CD8-positive, alpha-beta memory T cell (primary cell): ENCODE measurements around the gene CHPF2. TPM values are rescaled to one million over a fixed set of nuclear protein-coding genes. Genes with fewer than 3 reads are reported as not detected.

Experiments
- CTCF ChIA-PET: fragments of 350-600 bp; sonication (Branson Sonifier 250); formaldehyde crosslinking; loops from one replicate; lab custom pipeline; 2021; ENCODE audit warnings: antibody characterized with exemption; lab: Charles Lee
- POLR2A ChIA-PET: fragments of 350-600 bp; sonication (Branson Sonifier 250); formaldehyde crosslinking; loops from one replicate; lab custom pipeline; 2021; ENCODE audit warnings: antibody characterized with exemption; lab: Charles Lee
- DNase-seq, 5 donors: peaks; one replicate each; pipeline versions ENCODE4 v3.0.0 to v3.0.0-alpha.2; 2020 to 2022; ENCODE audit warnings: mixed read lengths in 1 of 5
- H3K27ac ChIP-seq: one replicate; pipeline ENCODE4 v1.7.0; 2013; ENCODE audit warnings: low read depth, mild to moderate bottlenecking, low read length, moderate library complexity
- H3K27me3 ChIP-seq: 2 replicates; pipeline ENCODE4 v1.7.0; 2013; ENCODE audit warnings: low read length, mild to moderate bottlenecking; ENCODE audit not compliant: insufficient read depth, poor library complexity, severe bottlenecking
- H3K36me3 ChIP-seq: 2 replicates; pipeline ENCODE4 v1.7.0; 2013; ENCODE audit warnings: mild to moderate bottlenecking, low read length, moderate library complexity; ENCODE audit not compliant: insufficient read depth
- H3K4me1 ChIP-seq: 2 replicates; pipeline ENCODE4 v1.7.0; 2013; ENCODE audit warnings: mild to moderate bottlenecking, low read length, moderate library complexity; ENCODE audit not compliant: insufficient read depth
- H3K4me3 ChIP-seq: 2 replicates; pipeline ENCODE4 v1.7.0; 2013; ENCODE audit warnings: mild to moderate bottlenecking, low read length
- H3K9me3 ChIP-seq: 2 replicates; pipeline ENCODE4 v1.7.0; 2013; ENCODE audit warnings: mild to moderate bottlenecking, low read length
- H3K27ac Mint-ChIP-seq, 8 donors: one replicate each; pipeline ENCODE4 v1.8.0; 2020 to 2021; ENCODE audit warnings: mixed read lengths in 8 of 8, mild to moderate bottlenecking in 6 of 8, inconsistent platforms in 3 of 8, moderate library complexity in 3 of 8
- H3K27me3 Mint-ChIP-seq, 2 donors: one replicate each; pipeline ENCODE4 v1.8.0; 2020 to 2021; ENCODE audit warnings: mixed read lengths in 2 of 2, mild to moderate bottlenecking in 1 of 2, moderate library complexity in 1 of 2
- H3K36me3 Mint-ChIP-seq, 3 donors: one replicate each; pipeline ENCODE4 v1.8.0; 2020 to 2021; ENCODE audit warnings: mixed read lengths in 3 of 3, inconsistent platforms in 1 of 3, mild to moderate bottlenecking in 1 of 3
- H3K4me1 Mint-ChIP-seq, 3 donors: one replicate each; pipeline ENCODE4 v1.8.0; 2020 to 2021; ENCODE audit warnings: mixed read lengths in 3 of 3, inconsistent platforms in 1 of 3, mild to moderate bottlenecking in 1 of 3
- H3K4me3 Mint-ChIP-seq, 7 donors: one replicate each; pipeline ENCODE4 v1.8.0; 2020 to 2021; ENCODE audit warnings: mixed read lengths in 7 of 7, mild to moderate bottlenecking in 6 of 7, moderate library complexity in 4 of 7, inconsistent platforms in 2 of 7
- H3K9me3 Mint-ChIP-seq, 5 donors: one replicate each; pipeline ENCODE4 v1.8.0; 2020 to 2022; ENCODE audit warnings: mixed read lengths in 5 of 5, mild to moderate bottlenecking in 3 of 5, moderate library complexity in 2 of 5, inconsistent platforms in 1 of 5
- polyA plus RNA-seq: library from polyadenylated mRNA; unstranded; fragments of 300-500 nt; fragmentation: Illumina TruSeq; gene quantifications from one replicate; pipeline ENCODE4 v1.2.3, GENCODE V29; 2021
- total RNA-seq, 2 experiments: library from RNA; stranded (reverse); gene quantifications; one replicate each; pipeline ENCODE4 v1.2.3, GENCODE V29; 2021

Gene CHPF2
- total and polyA plus RNA-seq, 3 experiments from 2014 or later, result 31.3 to 37.0 (median 36.6) TPM

DNA sequence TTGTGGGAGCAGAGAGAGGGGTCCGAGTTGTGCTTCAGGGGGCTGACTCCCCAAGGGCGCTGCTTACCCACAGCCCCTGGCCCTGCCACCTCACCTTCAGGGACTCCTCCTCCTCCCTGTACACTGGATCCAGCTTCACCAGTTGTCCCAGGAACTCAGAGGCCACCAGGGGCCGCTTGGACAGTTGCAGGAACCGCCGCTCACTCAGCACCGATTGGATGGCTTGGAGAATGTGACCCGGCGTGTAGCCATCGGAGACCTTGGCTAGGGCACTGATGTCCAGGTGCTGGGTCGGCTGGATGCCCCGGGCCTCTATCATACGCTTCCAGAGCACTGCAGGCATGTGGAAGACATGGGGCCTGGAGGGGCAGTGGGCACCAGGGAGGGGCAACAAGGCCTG, 40.7 kb upstream of the CHPF2 start:
- Mint-ChIP-seq H3K9me3 (no peaks in the 10 kb centered on the region), H3K4me1 (peaks cover 9 to 11% (median 10%) of the 10 kb centered on the region in 3 donors), H3K36me3 (no peaks in the 10 kb centered on the region), H3K27me3 (peaks cover 0 to 1% of the 10 kb centered on the region in 2 donors), H3K4me3 (no peak overlapping the region), H3K27ac (no peak overlapping the region)
- DNase-seq, result no peak
- POLR2A ChIA-PET, result no interaction called here
- Histone ChIP-seq H3K9me3 (no peaks in the 10 kb centered on the region), H3K4me1 (no peaks in the 10 kb centered on the region), H3K36me3 (no peaks in the 10 kb centered on the region), H3K27ac (no peak overlapping the region), H3K27me3 (peaks cover 9% of the 10 kb centered on the region), H3K4me3 (no peak overlapping the region)
- CTCF ChIA-PET, result no interaction called here

DNA sequence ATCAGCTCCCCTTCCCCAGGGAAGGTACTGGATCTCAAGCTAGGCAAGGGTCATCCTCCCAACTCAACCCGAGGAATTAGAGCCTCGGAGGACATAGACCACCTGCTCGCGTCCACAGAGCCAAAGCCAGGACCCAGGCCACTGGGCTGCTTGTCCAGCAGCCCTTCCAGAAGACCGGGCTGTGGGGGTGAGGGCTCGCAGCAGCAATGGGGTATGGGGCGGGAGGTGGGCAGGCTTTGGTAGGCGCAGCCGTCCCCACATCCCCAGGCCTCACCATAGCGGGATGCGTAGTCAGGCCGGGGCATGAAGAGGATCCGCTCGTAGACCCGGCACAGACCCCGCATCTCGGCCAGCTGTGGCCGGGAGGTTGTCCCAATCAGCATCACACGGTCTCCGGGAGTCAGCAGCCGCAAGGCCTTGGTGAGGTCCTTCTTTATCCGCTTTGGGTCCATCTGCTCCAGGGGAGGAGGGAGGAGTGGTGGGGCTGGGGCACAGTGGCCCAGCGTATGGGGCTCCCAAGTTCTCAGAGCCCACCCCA, 40.2 kb upstream of the CHPF2 start:
- peaks cover 9% of the 10 kb centered on the region for H3K27me3 ChIP-seq
- no peaks in the 10 kb centered on the region for H3K9me3 Mint-ChIP-seq
- H3K4me3 ChIP-seq, result no peak overlapping the region
- no peak overlapping the region for H3K4me3 Mint-ChIP-seq
- H3K27ac Mint-ChIP-seq, result no peak overlapping the region
- POLR2A ChIA-PET, result no interaction called here
- no peaks in the 10 kb centered on the region for H3K4me1 ChIP-seq
- no peak overlapping the region for H3K27ac ChIP-seq
- peaks cover 9 to 11% (median 10%) of the 10 kb centered on the region in 3 donors for H3K4me1 Mint-ChIP-seq
- no peaks in the 10 kb centered on the region for H3K36me3 ChIP-seq
- DNase-seq, result no peak
- CTCF ChIA-PET, result no interaction called here
- peaks cover 0 to 1% of the 10 kb centered on the region in 2 donors for H3K27me3 Mint-ChIP-seq
- H3K9me3 ChIP-seq, result no peaks in the 10 kb centered on the region
- no peaks in the 10 kb centered on the region for H3K36me3 Mint-ChIP-seq

DNA sequence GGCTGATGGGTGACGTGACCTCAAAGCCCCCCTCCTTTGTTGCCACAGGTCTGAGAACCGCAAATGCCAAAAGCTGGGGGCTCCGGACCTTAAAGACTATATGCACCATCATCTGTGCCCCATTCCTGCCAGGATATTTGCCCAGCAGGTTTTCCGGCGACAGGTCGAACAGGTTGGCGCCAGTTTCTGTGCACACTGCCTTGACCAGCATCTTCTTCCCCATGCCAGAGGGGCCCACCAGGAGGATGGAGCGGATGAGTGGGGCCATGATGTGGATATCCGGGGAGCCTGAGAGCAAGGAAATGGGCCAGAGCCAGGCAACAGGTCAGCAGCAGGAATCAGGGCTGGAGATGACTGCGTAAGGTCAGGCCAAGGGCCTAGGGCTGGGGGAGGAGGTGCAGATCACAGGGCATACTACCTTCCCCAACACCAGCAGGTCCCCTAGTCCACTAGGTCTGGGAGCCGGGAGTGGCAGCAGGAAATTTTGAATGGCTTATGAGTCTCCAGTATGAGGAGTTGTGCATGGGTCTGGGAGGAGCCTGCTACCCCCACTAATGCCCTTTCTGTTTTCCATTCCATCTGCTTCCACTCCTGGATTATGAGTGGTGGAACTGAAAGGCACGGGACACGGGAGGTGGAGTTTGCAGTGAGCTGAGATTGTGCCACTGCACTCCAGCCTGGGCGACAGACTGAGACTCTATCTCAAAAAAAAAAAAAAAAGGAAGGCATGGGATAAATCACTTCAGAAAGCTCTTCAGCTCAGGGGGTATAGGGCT, 38.9 kb upstream of the CHPF2 start:
- Histone ChIP-seq H3K36me3 (no peaks in the 10 kb centered on the region), H3K4me1 (no peaks in the 10 kb centered on the region), H3K9me3 (no peaks in the 10 kb centered on the region), H3K27ac (no peak overlapping the region), H3K4me3 (no peak overlapping the region), H3K27me3 (peaks cover 9% of the 10 kb centered on the region)
- DNase-seq, result no peak
- H3K27ac Mint-ChIP-seq, result peak overlapping the region in 1 of 8 donors; percentile 87
- POLR2A ChIA-PET, result no interaction called here
- H3K4me3 Mint-ChIP-seq, result peak overlapping the region in 1 of 7 donors; percentile 16
- CTCF ChIA-PET, result no interaction called here
- H3K9me3 Mint-ChIP-seq, result no peaks in the 10 kb centered on the region
- H3K27me3 Mint-ChIP-seq, result peaks cover 0 to 1% of the 10 kb centered on the region in 2 donors
- H3K4me1 Mint-ChIP-seq, result peaks cover 9 to 11% (median 10%) of the 10 kb centered on the region in 3 donors
- H3K36me3 Mint-ChIP-seq, result no peaks in the 10 kb centered on the region

DNA sequence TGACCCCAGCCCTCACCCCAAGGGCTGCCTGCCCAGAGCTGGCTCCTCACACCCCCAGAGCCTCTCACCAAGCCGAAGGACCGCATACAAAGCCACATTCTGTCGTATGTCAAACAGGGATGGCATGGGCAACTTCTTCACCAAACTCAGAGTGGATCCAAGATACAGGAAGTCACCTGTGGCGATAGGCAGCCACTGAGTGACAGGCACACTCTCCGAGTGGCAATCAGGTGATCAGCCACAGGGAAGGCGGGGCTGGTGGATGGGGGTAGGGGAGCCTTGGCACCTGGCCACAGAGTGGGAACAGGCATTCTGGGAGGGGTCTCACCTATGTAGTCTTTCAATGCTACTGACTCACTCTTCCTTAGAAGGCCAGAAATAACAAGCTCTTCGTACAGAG, 38.1 kb upstream of the CHPF2 start:
- no peaks in the 10 kb centered on the region for H3K9me3 Mint-ChIP-seq
- no peaks in the 10 kb centered on the region for H3K9me3 ChIP-seq

DNA sequence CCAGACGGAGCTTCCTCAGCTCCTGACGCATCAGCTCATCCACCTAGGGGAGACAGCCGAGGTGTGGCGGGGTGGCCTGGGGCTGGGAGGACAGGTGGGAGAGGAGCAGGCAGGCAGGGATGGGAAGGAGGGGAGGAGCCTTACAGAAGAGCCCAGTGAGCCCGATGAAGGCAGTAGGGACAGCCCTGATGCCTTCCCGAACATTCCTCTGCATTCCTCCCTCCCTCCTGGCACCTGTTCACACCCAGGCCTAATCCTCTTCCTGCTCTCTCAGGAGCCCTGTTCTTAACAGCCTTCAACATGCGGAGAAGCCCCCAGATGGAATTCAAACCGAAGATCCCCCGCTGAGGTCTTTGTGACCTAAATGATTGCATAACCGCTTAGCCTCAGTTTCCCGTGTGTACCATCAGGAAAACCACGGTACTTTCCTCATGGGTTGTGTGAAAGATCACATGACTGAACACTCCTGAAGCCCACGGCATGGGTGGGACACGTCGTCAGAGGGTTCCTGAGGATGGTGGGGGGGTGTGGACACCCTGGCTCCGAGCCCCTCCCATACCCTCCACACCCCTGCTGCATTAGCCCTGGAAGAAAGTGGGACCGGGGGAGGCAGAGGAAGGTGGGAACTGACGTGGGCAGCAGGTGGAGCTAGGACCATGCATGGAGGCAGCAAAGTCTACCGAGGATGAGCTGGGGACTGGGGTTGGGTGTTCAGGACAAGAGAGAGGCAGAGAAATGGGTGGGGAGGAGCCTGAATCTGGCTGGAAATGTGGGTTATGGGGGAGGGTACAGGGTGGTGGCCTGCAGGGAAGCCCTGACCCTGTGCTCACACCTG, 36.5 kb upstream of the CHPF2 start:
- no peak overlapping the region for H3K4me3 Mint-ChIP-seq
- peaks cover 3% of the 10 kb centered on the region in 2 donors for H3K27me3 Mint-ChIP-seq
- H3K9me3 ChIP-seq, result no peaks in the 10 kb centered on the region
- DNase-seq, result no peak
- no peaks in the 10 kb centered on the region for H3K36me3 Mint-ChIP-seq
- ChIA-PET CTCF (interaction anchor here (1.0 kb wide), 1 partner anchor 108 kb away, joined by 4 read pairs; no protein-coding TSS in a partner anchor), POLR2A (no interaction called here)
- no peaks in the 10 kb centered on the region for H3K9me3 Mint-ChIP-seq
- H3K4me1 Mint-ChIP-seq, result peaks cover 9 to 11% (median 10%) of the 10 kb centered on the region in 3 donors
- H3K27ac ChIP-seq, result no peak overlapping the region
- no peaks in the 10 kb centered on the region for H3K36me3 ChIP-seq
- H3K4me3 ChIP-seq, result no peak overlapping the region
- no peak overlapping the region for H3K27ac Mint-ChIP-seq
- peaks cover 9% of the 10 kb centered on the region for H3K27me3 ChIP-seq
- no peaks in the 10 kb centered on the region for H3K4me1 ChIP-seq

More for the DNA sequence above, 38.1 kb upstream of the CHPF2 start:
- Histone ChIP-seq H3K27ac (no peak overlapping the region), H3K4me1 (no peaks in the 10 kb centered on the region), H3K36me3 (no peaks in the 10 kb centered on the region), H3K27me3 (peaks cover 9% of the 10 kb centered on the region), H3K4me3 (no peak overlapping the region)
- Mint-ChIP-seq H3K4me3 (no peak overlapping the region), H3K27ac (peak overlapping the region in 2 of 8 donors; percentile 18 to 73), H3K27me3 (peaks cover 0 to 1% of the 10 kb centered on the region in 2 donors), H3K4me1 (peaks cover 9 to 11% (median 10%) of the 10 kb centered on the region in 3 donors), H3K36me3 (no peaks in the 10 kb centered on the region)
- ChIA-PET POLR2A (interaction anchor here (0.6 kb wide), 1 partner anchor 1015 kb away, joined by 8 read pairs; no protein-coding TSS in a partner anchor), CTCF (no interaction called here)
- DNase-seq, result no peak

DNA sequence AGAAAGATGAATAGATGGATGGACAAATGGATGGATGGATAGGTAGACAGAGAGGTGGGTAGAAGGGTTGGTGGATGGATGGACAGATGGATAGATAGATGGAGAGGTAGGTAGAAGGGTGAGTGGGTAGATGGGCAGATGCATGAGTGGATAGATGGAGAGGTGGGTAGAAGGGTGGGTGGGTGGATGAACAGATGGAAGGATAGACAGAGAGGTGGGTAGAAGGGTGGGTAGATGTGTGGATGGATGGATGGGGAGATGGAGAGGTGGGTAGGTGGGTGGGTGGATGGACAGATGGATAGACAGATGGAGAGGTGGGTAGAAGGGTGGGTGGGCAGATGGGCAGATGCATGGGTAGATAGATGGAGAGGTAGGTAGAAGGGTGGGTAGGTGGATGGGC, 34.4 kb upstream of the CHPF2 start:
- Histone ChIP-seq H3K27me3 (peaks cover 9% of the 10 kb centered on the region), H3K36me3 (no peaks in the 10 kb centered on the region), H3K27ac (no peak overlapping the region), H3K9me3 (no peaks in the 10 kb centered on the region), H3K4me3 (no peak overlapping the region), H3K4me1 (no peaks in the 10 kb centered on the region)
- POLR2A ChIA-PET, result no interaction called here
- Mint-ChIP-seq H3K36me3 (peaks cover 0 to 3% (median 0%) of the 10 kb centered on the region in 3 donors), H3K4me3 (no peak overlapping the region), H3K27me3 (peaks cover 5 to 9% of the 10 kb centered on the region in 2 donors), H3K27ac (no peak overlapping the region), H3K9me3 (no peaks in the 10 kb centered on the region), H3K4me1 (peaks cover 9 to 11% (median 10%) of the 10 kb centered on the region in 3 donors)
- CTCF ChIA-PET, result no interaction called here
- DNase-seq, result no peak

DNA sequence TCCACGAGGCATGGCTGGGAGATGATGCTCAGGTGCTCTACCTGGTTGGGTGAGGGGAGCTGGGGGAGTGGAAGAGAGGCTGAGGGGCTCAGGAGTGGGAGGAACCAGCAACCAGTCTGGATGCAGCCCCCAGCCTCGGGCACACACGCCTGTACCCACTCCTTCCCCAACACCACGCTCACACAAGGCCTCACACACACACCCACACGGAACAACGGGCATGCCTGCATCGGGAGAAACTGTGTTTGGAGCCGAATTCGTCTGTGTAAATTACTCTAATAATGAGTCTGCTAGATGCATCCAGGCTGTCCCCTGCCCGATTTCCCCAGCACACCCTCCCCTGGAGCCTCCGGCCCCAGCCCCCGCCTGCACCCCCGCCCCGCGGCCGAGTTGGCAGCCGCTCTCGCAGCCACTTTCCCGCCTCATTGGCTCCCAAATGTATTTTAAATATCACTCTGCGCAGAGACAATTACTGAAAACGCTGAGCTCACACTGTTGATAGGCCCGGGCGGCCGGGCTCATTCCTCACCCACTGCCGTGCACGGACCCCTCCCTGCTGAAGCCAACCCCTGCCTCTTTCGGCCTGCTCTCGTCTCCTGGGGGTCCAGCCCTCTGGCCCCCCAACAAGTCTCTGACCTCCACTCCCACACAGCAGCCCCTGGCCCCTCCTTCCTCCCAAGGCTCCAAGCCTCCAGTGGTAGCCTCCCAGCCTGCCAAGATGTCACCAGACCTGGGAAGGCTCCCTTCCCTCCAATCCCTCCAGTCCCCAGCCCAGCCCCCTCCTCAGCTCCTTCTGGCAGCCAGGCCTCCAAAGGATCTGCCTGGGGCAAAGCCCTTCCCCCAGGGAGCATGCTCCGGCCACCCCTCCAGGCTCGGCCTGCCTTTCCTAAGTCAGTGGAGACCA, 33.1 kb upstream of the CHPF2 start:
- H3K9me3 ChIP-seq, result no peaks in the 10 kb centered on the region
- DNase-seq, result no peak
- peaks cover 11% of the 10 kb centered on the region for H3K27me3 ChIP-seq
- H3K4me3 ChIP-seq, result no peak overlapping the region
- H3K27ac Mint-ChIP-seq, result peak overlapping the region in 1 of 8 donors; percentile 67
- H3K4me3 Mint-ChIP-seq, result no peak overlapping the region
- H3K4me1 ChIP-seq, result no peaks in the 10 kb centered on the region
- peaks cover 5 to 9% of the 10 kb centered on the region in 2 donors for H3K27me3 Mint-ChIP-seq
- no peak overlapping the region for H3K27ac ChIP-seq
- H3K9me3 Mint-ChIP-seq, result no peaks in the 10 kb centered on the region
- no peaks in the 10 kb centered on the region for H3K36me3 ChIP-seq
- CTCF ChIA-PET, result no interaction called here
- peaks cover 8% of the 10 kb centered on the region in 3 donors for H3K4me1 Mint-ChIP-seq
- peaks cover 0 to 3% (median 0%) of the 10 kb centered on the region in 3 donors for H3K36me3 Mint-ChIP-seq
- POLR2A ChIA-PET, result no interaction called here
